SW480 (cell line): ENCODE data around the gene HIP1.
"Not testable (repeated sequence)": the region's sequence is repeated elsewhere in the genome, so short reads cannot be mapped to it uniquely, and the experiment has no call there.

Source experiments
- DNase-seq: peaks from one replicate; pipeline ENCODE4 v3.0.0-alpha.2; 2016; ENCODE audit warnings: low spot score

HIP1 gene

DNA sequence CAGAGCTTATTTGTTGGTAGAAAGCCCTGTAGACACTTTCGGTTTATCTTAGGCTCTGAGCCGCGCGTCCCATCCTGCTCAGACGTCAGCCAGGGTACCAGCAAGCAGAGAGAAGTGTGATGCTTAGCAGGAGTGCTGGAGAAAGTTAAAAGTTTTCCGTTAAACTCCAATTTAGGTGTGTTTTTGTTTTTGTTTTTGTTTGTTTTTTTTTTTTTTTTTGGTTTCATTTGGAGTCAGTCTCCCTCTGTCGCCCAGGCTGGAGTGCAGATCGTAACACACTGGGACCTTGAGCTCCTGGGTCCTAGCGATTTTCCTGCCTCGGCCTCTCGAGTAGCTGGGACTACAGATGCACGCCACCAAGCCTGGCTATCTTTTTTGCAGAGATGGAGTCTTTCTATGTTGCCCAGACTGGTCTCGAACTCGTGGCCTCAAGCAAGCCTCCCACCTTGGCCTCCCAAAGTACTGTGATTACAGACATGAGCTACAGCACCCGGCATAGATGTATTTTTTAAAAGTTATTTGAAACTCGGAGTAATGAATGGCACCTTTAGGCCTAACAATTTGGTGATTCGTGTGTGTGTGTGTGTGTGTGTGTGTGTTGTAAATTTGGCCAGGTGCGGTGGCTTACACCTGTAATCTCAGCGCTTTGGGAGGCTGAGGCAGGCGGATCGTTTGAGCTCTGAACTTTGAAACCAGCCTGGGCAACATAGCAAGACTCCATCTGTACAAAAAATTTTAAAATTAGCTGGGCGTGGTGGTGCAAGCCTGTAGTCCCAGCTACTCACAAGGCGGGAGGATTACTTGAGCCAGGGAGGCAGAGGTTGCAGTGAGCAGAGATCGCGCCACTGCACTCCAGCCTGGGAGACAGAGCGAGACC lies 1.3 kb upstream of the HIP1 start:
- DNase-seq, result no peak

DNA sequence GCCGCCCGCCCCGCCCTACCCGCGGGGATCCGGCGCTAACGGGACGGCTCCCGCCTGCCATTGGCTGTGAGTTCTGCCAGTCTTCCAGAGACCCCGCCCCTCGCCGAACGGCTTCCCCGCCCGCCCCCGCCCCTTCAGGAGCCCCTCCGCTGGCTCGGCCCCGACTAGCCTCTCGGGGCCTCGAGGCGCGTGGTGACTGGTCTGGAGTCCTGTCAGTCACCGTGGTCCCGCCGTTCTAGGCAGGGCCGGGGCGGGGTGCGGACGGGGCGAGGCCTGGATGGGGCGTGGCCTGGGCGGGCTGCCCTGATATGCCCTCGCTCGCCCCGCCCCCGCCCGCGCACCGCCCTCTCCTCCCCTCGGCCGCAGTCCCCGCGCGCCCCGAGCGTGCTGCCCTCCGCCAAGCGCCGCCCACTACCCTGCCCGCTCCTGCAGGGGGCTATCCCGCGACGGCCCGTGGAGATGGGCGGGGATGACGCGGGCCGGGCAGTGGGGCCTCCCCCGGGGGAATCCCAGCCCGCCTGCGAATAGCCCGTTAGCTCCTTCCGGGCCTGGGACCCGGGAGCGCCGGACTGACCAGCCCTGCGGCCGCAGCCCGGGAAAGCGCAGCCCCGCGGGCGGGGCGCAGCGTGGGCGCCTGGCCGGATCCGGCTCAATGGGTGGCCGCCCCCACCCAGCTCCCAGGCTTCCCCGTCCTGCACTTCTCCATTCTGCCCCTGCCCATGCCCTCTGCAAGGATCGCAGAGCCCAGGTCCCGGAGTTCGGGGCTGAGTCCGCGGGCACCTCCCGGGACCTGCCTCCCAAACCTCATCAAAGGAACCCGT lies 444 bp upstream of the HIP1 start:
- DNase-seq, result peak; percentile 99

DNA sequence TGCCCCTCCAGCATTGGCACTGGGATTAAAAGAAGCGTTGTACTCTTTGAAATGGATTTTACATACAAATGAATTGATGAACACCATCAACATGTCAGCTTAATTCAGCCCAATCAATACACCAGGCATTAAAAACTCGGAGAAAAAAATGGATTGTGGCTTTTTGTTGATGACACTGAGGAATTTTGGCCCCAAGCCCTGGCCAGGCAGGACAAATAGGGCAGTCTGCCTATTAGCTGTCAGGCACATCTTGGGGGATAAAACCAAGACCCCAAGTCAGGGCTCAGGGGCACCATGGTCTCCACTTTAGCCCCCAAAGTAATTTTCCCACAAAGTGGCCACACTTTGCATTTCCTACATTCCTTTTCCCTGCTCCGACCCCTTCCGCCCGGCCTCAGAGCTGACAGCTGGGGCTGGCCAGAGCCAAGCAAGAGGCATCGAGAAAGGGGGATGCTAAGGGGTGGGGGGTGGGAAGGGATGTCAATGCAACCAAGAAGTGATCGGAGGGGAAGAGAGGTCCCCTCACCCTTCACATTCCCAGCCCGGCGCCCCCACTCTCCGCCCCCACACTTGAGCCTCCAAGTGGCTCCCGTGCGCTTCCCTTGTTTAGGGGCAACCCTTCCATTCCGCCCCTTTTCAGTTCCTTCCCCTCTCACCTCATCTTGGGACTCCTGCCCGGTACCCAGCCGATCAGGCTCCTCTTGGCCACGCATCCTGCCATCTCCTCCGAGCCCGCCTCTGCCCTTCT lies 711 bp downstream of the HIP1 start:
- DNase-seq, result no peak

DNA sequence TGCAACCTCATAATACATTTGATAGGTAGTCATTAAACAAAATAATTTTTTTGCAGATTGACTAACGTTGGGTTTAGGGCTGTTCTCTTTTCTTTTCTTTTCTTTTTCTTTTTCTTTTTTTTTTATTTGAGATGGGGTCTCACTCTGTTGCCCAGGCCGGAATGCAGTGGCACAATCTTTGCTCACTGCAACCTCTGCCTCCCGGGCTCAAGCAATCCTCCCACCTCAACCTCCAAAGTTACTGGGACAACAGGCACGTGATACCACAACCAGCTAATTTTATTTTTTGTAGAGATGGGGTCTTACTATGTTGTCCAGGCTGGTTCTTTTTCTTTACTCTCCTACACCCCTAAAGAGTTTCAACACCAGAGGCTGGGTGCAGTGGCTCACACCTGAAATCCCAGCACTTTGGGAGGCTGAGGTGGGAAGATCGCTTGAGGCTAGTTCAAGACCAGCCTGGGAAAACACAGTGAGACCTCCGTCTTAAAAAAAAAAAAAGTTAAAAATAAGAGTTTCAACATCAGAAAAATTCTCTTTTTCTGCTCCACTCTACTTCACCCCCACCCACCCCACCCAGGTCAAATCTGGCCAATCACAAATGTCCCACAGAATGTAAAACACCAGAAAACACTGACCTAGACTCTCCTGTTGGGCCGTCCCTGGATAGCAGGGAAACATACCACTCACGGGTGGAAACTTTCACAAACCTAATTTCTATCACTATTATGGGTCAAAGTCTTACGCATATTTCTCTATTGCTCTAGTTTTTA lies 3.0 kb downstream of the HIP1 start:
- no peak for DNase-seq

DNA sequence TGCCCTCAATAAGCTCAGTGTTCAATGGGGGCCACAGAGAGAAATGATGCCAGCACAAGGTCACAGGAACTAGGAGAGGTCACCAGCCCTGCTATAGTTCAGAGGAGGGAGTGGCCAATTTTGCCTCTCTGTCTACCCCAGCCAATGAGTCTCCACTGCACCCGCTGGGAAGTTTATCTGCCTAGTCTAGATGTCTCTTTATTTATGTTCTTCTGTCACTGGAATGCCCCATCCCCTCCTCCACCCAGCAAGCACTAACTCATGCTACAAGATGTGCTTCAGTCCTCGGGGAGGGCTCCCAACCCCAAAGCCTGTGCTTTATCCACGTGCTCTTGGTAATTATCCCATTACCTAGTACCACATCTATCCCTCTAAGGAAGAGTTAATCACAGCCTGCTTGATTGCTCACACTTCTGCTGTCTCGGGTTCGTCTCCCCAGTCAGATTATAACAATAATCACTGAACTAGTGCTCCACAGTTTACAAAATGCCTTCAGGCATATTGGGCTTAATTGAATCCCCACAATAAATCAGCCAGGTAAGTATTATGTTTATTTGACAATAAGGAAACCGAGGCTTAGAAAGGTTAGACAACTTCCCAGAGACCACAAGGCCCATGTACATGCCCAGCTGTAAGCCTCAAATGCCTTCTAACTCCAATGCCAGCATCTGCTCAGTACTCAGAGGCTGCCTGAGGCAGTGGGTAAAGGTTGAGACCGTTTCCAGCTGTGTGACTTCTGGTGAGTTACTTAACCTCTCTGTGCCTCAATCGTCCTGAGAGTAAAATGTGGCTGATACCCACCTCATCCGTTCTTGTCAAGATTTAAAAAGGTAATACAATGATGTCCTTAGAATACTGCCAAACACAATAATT lies 3.9 kb downstream of the HIP1 start:
- no peak for DNase-seq

DNA sequence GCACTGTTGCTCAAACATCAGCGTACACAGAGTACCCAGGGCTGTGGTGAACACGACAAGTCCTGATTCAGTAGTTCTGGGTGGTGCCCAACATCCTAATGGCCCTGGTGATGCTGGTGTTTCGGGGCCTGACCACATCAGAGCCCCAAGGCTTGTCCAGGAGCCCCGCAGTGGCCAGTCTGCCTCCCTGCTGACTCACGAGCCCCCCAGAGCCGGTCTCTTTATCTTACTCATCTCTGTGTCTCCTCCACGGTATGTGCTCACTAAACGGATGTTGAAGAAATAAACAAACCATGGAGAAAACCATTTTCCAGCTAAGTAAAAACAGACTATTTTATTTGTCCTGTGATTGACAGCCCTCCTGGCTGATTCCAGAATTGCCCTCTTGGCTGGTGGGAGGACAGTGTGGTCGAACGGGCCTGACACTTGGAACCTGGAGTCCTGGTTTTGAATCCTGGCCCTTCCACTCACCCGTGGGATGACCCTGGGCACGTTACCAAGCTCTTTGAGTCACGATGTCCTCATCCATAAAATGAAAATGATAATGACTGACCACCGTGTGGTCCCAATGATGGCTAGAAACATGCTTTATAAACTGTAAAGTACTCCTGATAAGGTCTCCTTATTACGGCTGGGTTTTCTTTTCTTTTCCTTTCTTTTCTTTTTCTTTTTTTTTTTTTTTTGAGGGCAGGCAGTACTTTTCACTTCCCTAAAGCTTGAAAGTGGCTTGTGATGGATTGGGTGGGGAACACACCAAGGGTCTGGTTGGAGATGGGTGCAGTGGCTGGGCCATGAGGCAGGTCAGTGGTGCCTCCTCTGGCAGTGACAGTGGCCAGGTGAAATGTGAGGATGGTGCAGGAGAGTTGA lies 5.7 kb downstream of the HIP1 start:
- DNase-seq, result peak; percentile 95

DNA sequence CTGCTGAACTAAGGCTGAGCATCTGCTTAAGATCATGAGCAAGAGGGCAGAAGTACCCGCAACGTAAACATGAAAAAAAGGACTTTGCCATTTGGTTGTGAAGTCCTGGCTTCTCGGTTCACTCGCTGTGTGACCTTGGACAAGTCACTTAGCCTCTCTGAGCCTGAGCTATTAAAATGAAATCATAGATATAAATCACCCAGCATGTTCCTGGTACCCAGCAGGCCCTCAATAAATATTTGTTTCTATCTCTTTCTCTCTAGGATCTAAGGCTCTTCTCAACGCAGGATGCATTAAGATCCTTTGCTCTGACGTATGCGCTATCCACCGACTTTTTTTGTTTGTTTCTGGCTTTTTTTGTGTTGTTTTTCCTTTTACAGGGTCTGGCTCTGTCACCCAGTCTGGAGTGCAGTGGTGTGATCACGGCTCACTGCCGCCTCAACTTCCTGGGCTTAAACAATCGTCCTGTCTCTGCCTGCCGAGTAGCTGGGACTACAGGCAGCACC lies 6.7 kb downstream of the HIP1 start:
- no peak for DNase-seq

DNA sequence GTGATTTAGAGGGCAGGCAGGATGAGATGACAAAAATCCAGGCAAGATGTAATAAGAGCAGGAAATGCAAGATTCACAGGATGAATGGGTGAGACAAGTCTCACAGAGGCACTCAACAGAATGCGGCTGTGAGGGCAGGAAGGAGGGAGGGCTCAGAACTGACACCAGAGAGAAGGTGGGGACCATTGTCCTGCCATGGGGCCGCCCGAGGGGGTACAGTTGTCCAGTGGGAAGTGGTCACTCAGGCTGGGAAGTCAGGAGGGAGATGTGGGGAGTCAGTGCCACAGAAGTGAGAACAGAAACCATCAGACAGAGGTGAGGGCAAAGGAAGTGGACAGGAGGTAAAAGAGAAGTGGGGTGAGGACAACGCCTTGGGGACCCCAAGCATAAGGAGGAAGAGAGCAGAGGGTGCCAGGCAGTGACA lies 8.9 kb downstream of the HIP1 start:
- DNase-seq, result no peak

DNA sequence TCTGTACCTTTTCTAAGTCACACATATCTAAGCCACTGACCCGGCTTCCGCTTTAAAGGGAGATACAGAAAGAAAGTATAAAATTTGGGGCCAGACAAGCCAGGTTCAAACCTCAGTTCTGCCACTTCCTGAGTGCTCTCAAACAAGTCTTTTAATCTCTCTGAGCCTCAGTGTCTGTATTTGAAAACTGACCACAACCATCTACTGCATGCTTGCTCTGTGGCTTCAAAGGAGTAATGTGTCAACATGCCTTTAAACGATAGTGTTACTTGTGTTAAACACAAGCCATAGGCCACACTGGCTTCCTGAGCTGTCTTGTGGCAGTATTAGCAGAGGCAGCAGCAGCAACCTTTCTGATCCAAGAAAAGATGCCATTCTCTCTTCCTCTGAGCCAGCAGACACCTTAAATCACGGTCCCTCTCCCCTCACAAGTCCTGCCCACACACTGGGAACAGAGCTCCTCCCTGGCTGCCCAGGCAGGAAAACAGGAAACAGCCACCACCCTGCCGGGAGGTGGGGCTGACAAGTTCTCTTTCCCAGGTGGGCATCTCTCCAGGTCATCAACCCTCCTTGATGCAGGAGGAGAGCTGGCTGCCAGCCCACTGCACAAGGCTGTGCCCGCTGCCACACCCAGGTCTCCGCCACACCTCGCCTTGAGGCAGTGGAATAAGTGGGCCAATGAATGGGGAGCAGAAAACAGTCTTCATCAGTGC lies 10.7 kb downstream of the HIP1 start:
- DNase-seq, result peak; percentile 93

DNA sequence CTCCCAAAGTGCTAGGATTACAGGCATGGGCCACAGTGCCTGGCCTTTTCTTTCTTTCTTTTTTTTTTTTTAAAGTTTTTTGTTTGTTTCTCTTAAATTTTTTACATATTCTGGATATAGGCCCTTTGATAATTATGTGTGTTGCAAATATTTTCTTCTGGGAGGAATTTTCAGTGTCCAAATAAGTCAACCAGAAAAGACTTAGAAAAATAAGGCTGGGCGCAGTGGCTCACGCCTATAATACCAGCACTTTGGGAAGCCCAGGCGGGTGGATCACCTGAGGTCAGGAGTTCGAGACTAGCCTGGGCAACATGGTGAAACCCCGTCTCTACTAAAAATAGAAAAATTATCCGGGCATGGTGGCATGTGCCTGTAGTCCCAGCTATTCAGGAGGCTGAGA lies 11.4 kb downstream of the HIP1 start:
- not testable (repeated sequence) for DNase-seq

DNA sequence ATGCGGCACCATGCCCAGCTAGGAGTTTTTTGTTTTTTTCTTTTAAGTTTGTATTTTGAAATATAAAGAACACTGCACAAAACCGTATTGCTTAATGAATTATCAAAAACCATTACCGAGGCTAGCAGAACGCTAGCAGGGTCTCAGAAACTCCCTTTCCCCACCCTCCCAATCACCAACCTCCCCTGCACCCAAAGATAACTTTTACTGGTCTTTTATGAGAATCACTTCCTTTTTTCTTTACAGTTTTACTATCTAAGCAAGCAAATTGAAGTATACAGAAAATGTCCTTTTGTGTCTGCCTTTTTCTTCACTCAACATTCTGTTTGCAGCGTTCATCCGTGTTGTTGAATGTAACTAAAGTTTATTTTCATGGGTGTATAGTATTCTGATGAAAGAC lies 13.4 kb downstream of the HIP1 start:
- DNase-seq, result no peak

DNA sequence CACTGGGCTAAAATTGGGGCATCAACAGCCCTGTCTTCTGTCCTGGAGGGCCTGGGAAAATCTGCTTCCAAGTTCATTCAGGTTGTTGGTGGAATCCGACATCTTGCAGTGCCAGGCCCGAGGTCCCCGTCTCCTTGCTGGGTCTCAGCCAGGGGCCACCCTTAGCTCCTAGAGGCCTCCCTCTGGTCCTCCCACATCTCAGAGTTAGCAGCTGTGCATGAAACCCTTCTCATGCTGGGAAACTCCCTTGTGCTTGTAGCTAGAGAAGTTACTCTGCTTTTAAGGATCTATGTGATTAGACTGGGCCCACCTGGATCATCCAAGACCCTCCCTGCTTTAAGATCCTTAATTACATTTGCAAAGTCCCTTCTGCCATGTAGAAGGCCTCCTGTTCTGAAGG lies 15.3 kb downstream of the HIP1 start:
- DNase-seq, result no peak

DNA sequence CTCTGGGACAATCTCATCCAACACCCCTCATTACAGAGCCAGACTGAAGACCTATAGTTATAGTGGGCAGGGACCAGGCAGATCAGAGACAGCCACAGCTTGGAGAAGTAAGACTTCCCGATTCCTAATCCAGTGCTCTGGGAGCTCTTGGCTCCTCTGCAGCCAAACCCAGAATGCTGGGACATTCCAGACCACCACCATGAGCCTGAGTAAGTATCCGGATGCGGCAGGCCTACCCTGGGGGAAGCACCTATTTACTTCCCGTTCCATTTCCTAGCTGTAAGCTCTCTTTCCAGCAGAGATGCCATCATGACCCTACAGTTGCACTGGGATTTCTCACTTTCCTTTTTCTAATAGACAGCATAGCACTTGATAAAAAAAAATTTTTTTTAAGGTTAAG lies 16.4 kb downstream of the HIP1 start:
- no peak for DNase-seq

DNA sequence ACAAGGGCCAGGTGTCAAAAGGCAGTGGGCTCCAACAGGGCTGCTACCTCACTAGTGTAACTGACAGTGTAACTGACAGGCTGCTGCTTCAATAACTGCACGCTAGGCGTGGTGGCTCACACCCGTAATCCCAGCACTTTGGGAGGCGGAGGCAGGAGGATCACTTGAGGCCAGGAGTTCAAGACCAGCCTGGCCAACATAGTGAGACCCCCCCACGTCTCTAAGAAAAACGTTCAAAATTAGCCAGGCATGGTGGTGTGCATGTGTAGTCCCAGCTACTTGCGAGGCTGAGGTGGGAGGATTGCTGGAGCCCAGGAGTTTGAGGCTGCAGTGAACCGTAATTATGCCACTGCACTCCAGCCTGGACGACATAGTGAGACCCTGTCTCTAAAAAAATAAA lies 16.8 kb downstream of the HIP1 start:
- DNase-seq, result not testable (repeated sequence)

DNA sequence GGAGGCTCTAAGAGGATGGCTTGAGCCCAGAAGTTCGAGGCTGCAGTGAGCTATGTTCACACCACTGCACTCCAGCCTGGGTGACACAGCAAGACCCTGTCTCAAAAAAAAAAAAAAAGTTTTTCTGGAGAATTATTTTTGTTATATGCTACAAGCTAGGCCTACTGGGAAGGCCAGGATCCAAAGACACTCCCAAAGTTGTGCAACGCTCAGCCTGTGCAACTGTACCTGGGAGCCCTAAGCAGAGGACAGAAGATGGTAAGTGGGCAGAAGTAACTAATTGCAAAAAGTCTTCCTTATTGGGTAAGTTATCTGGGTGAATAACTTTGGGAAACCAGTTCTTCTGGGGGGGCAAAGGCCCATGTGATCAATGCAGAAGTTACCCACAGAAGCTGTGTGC lies 17.3 kb downstream of the HIP1 start:
- DNase-seq, result no peak

DNA sequence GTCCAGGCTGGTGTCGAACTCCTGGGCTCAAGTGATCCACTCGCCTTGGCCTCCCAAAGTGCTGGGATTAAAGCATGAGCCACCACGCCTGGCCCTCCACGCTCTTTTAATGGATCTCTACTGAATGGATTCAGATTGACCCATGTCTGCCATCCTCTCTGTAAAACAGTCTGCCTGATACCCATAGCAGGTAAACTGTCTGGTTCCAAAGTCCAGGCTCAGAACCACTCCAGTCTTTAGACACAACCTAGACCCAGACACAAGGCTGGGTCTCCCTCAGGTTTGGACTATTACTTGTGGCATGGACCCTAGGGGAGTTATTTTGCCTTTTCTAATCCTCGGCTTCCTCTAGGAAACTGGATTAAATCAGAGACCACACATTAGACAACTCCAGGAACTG lies 19.1 kb downstream of the HIP1 start:
- no peak for DNase-seq

DNA sequence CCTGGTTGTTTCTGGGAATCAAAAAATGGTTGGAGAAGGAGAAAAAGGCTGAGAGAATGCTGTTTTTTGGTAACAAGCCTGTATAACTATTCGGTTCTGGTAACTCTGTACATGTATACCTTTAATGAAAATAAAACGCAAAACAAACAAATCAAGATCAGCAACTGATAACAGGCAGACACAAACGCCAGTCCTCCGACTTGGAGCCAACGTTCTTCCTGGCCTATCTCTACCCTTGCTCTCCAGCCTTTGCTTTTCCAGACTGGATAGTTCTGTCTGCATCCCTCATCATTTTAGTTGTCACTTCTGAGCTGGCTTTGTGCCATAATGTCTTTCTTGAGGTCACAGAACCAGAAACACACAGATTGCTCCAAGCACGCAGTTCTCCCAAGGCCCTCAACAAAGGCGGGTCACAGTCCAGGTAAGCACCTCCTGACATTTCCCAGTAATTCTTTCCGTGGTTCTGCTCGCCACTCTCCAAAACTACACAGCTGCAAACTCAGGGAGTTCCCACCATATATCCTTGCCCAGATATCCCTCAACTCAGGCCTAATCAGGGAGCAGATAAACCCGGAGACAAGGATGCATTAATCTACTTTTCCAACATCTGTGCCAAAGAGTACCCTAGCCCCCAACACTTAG lies 20.2 kb downstream of the HIP1 start:
- DNase-seq, result no peak

DNA sequence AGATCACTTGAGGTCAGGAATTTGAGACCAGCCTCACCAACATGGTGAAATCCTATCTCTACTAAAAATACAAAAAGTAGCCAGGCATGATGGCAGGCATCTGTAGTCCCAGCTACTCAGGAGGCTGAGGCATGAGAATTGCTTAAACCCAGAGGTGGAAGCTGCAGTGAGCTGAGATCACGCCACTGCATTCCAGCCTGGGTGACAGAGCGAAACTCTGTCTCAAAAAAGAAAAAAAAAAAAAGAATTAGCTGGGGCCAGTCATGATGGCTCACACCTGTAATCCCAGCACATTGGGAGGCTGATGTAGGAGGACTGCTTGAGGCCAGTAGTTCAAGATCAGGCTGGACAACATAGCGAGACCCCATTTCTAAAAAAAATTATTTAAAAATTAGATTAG lies 21.0 kb downstream of the HIP1 start:
- DNase-seq, result not testable (repeated sequence)
